HepG2 (cell line): ENCODE data around the gene KLHL12. TPM values are rescaled to one million over a fixed set of nuclear protein-coding genes. Genes with fewer than 3 reads are reported as not detected.

Experiments used
- CC2D1A ChIP-seq: sonication (generic); formaldehyde crosslinking; IDR thresholded peaks from 2 replicates; pipeline ENCODE4 v1.8.1; 2023; ENCODE audit warnings: mild to moderate bottlenecking, missing genetic modification reagents
- HHEX ChIP-seq: IDR thresholded peaks from 2 replicates; pipeline ENCODE4 v1.6.1; 2016; ENCODE audit warnings: control low read depth
- LRRFIP1 ChIP-seq: sonication (generic); formaldehyde crosslinking; conservative IDR thresholded peaks from 2 replicates; pipeline ENCODE4 v1.4.0; 2020; ENCODE audit warnings: missing genetic modification reagents
- NR2F1 ChIP-seq, 2 experiments: fragments of 450-650 bp in 1 of 2; formaldehyde crosslinking in 1 of 2; IDR thresholded peaks; 2 replicates each; pipeline versions ENCODE4 v1.5.0 to v1.6.1; 2016 to 2020; ENCODE audit warnings: mild to moderate bottlenecking in 1 of 2, missing compliant biosample characterization in 1 of 2, missing genetic modification reagents in 1 of 2, moderate library complexity in 1 of 2
- PAXIP1 ChIP-seq: sonication (generic); formaldehyde crosslinking; conservative IDR thresholded peaks from 2 replicates; pipeline ENCODE4 v1.4.0; 2020; ENCODE audit warnings: mild to moderate bottlenecking, missing genetic modification reagents, moderate library complexity
- SALL2 ChIP-seq: sonication (generic); formaldehyde crosslinking; IDR thresholded peaks from 2 replicates; pipeline ENCODE4 v1.8.1; 2023; ENCODE audit warnings: mild to moderate bottlenecking, missing genetic modification reagents, inconsistent platforms
- SIN3B ChIP-seq: fragments of 150-350 bp; IDR thresholded peaks from 2 replicates; pipeline ENCODE4 v1.6.1; 2014; ENCODE audit warnings: low read length
- TFE3 ChIP-seq: IDR thresholded peaks from 2 replicates; pipeline ENCODE4 v1.6.1; 2016
- XBP1 ChIP-seq: sonication (generic); formaldehyde crosslinking; IDR thresholded peaks from 2 replicates; pipeline ENCODE4 v1.5.0; 2020; ENCODE audit warnings: missing genetic modification reagents
- ZBTB2 ChIP-seq: sonication (generic); formaldehyde crosslinking; IDR thresholded peaks from 2 replicates; pipeline ENCODE4 v1.8.0; 2022; ENCODE audit warnings: low read depth, missing genetic modification reagents
- ZBTB4 ChIP-seq: sonication (generic); formaldehyde crosslinking; IDR thresholded peaks from 2 replicates; pipeline ENCODE4 v1.4.0; 2020; ENCODE audit warnings: missing genetic modification reagents, mild to moderate bottlenecking, borderline replicate concordance
- ZNF850 ChIP-seq: sonication (generic); formaldehyde crosslinking; conservative IDR thresholded peaks from 2 replicates; pipeline ENCODE4 v1.9.0; 2021; ENCODE audit warnings: mild to moderate bottlenecking, missing genetic modification reagents
- ZUFSP ChIP-seq: sonication (generic); formaldehyde crosslinking; IDR thresholded peaks from 2 replicates; pipeline ENCODE4 v1.9.0; 2021; ENCODE audit warnings: missing genetic modification reagents, mild to moderate bottlenecking, borderline replicate concordance
- polyA plus RNA-seq, 8 experiments: library from polyadenylated mRNA; depleted of rRNA in 3 of 8; stranded (reverse) in 7 of 8; unstranded in 1 of 8; fragments of >200 nt; fragmentation: Illumina TruSeq in 4 of 8; extraction: Trizol in 4 of 8; gene quantifications; 2 replicates each; pipeline versions ENCODE4 v1.2.1 to v1.2.3, GENCODE V29; 2011 to 2016; ENCODE audit warnings: low read depth in 4 of 8, missing spikeins in 1 of 8, mixed read lengths in 1 of 8; ENCODE audit not compliant: insufficient read depth in 1 of 8
- total RNA-seq, 5 experiments: library from RNA; depleted of rRNA; stranded (reverse); fragments of >200 nt; fragmentation: Illumina TruSeq; extraction: Trizol; gene quantifications; 2 replicates each; pipeline ENCODE4 v1.2.3, GENCODE V29; 2016; ENCODE audit warnings: low read depth in 1 of 5

The KLHL12 gene
- total and polyA plus RNA-seq, 2 of the 13 experiments (the other 11 are each of a cell fraction or from before 2014, with no cell fraction given): 19.2 to 25.2 TPM

GRCh38 chr1:202926581-202927491 lies at the start of gene KLHL12 (continued):
- TF ChIP-seq PAXIP1 (CRISPR knock-in tag) (peak; percentile 67), ZBTB2 (peak; percentile 80; the same call in 1 of the 2 replicates), NR2F1 (CRISPR knock-in tag; IDR thresholded peaks at IDR 0.05) (no peak), SIN3B (peak; percentile 93), TFE3 (peak; percentile 96), XBP1 (0 out of 2 replicates have a peak, but pooled peaks have one; percentile 58), SALL2 (peak; percentile 77), CC2D1A (CRISPR knock-in tag) (no peak), ZUFSP (no peak), HHEX (no peak), LRRFIP1 (CRISPR knock-in tag) (no peak), ZNF850 (CRISPR knock-in tag) (no peak), ZBTB4 (CRISPR knock-in tag) (no peak)
